GM10248 (cell line): ENCODE measurements around the gene CYP26A1.
"Not testable (repeated sequence)": the region's sequence is repeated elsewhere in the genome, so short reads cannot be mapped to it uniquely, and the experiment has no call there.

Experiments used
- CTCF ChIA-PET: fragments of 300-600 bp; sonication (Branson Sonifier 250); formaldehyde crosslinking; extraction: SDS; loops from one replicate; lab custom pipeline; 2021; ENCODE audit warnings: antibody characterized with exemption; lab: Yijun Ruan, JAX
- POLR2A ChIA-PET: fragments of 350-650 bp; sonication (Branson Sonifier 250); formaldehyde crosslinking; extraction: SDS; loops from one replicate; lab custom pipeline; 2020; ENCODE audit warnings: antibody characterized with exemption; lab: Yijun Ruan, JAX
- DNase-seq: peaks from one replicate; pipeline ENCODE4 v3.0.0; 2012; ENCODE audit errors: extremely low spot score
- CTCF ChIP-seq: IDR thresholded peaks from 2 replicates; pipeline ENCODE4 v1.5.1; 2012; ENCODE audit warnings: mild to moderate bottlenecking, low read depth; ENCODE audit errors: extremely low read depth, missing control alignments, control extremely low read depth

Gene CYP26A1

GRCh38 chr10:93091960-93092359, 18.3 kb downstream of the CYP26A1 start:
- DNase-seq = no peak
- POLR2A ChIA-PET = no interaction called here
- TF ChIP-seq CTCF = no peak
- CTCF ChIA-PET = interaction anchor here (2.0 kb wide), 1 partner anchor 12 kb away, joined by 4 read pairs; no protein-coding TSS in a partner anchor

- DNase-seq = no peak
- POLR2A ChIA-PET = no interaction called here
- no peak for TF ChIP-seq CTCF
- CTCF ChIA-PET = interaction anchor here (1.0 to 1.2 kb wide), 2 partner anchors 20 to 130 kb away, joined by 4 read pairs; no protein-coding TSS in a partner anchor
Observed at GRCh38 chr10:93095225-93095624, 21.5 kb downstream of the CYP26A1 start.

DNA sequence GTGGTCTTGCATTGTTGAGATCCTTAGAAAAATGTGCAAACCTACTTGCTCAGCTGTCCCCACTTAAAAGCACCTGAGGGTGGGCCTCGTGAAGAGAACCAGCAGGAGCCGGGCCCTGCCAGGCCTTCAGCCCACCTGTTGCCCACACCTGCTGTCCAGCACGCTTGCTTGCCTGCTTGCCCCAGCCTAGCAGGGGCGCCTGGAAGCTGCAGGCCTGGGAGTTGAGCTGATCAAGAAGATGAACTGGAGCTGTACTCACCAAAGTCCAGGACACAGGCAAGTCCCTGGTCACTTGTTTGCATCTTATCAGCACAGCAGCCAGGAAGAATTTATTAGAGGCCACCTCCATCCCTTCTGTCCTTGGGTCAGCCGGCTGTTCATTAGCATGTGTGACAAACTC, 23.2 kb downstream of the CYP26A1 start:
- no peak for DNase-seq
- no peak for TF ChIP-seq CTCF
- POLR2A ChIA-PET = no interaction called here

GRCh38 chr10:93097386-93097785, 23.7 kb downstream of the CYP26A1 start:
- TF ChIP-seq CTCF = no peak
- ChIA-PET CTCF (interaction anchor here (1.1 kb wide), 1 partner anchor 18 kb away, joined by 4 read pairs; no protein-coding TSS in a partner anchor), POLR2A (no interaction called here)
- DNase-seq = no peak

More for the DNA sequence above, 23.2 kb downstream of the CYP26A1 start:
- CTCF ChIA-PET = interaction anchor here (1.1 kb wide), 1 partner anchor 19 kb away, joined by 4 read pairs; no protein-coding TSS in a partner anchor

DNA sequence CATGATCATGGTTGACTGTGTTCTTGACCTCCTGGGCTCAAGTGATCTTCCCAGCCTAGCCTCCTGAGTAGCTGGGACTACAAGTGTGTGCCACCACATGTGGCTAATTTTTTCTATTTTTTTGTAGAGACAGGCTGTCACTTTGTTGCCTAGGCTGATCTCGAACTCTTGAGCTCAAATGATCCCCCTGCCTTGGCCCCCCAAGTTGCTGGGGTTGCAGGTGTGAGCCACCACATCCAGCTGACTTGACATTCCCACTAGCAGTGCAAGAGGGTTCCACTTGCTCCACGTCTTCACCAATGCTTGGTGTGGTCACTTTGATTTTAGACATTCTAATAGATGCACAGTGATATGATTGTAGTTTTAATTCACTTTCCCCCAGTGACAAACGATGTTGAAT, 25.1 kb downstream of the CYP26A1 start:
- no peak for TF ChIP-seq CTCF
- no peak for DNase-seq
- CTCF ChIA-PET = interaction anchor here (2.0 kb wide), 1 partner anchor 17 kb away, joined by 10 read pairs; no protein-coding TSS in a partner anchor
- POLR2A ChIA-PET = no interaction called here

- TF ChIP-seq CTCF = no peak
Observed at GRCh38 chr10:93099670-93100069, 26.0 kb downstream of the CYP26A1 start.

GRCh38 chr10:93101148-93101547, 27.5 kb downstream of the CYP26A1 start:
- CTCF ChIA-PET, DNase-seq, POLR2A ChIA-PET: not testable (repeated sequence)

More at GRCh38 chr10:93099670-93100069, 26.0 kb downstream of the CYP26A1 start:
- DNase-seq = no peak
- POLR2A ChIA-PET = no interaction called here
- CTCF ChIA-PET = interaction anchor here (2.0 kb wide), 1 partner anchor 16 kb away, joined by 10 read pairs; no protein-coding TSS in a partner anchor
